Measurements from ENCODE around the gene RAPSN.

The RAPSN gene

DNA sequence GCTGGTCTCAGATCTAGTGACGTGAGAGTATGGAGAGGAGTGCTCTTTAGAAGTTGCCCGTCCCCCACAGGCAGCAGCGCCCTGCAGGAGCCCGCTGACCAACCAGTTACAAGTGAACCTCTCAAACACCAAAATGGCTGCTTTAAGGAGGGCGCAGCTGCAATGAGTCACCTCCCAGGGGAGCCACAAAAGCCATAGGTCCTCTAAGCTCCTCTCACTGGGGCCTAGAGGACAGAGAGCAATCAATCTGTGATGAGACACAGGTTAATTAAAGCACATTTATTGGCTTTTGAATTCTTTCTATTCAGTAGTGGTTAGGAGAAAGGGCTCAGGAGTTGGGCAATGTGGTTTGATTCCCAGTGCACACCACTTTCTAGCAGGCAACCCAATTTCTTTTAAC is 15.5 kb upstream of the RAPSN start:
- peak; percentile 20 for DNase-seq (ENCODE audit: low read depth)

DNA sequence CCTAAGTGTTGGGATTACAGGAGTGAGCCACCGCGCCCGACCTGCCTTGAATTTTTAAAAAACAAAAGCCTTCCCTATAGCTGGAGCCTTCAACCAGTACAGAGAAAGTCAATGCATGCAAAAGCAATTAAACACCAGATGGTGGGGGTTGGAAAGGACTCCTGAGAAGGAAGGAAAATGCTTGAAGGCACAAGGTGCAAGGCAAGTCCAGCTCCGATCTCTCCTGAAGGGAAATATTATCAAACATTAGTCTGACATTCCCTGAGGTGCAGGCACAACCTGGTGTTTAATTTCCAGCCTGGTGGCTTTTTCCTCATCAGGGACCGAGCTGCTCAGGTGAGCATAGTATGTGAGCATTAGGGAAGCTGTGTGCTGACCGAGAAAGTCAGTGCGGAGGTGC is 12.9 kb upstream of the RAPSN start:
- DNase-seq (ENCODE audit: low read depth): no peak

DNA sequence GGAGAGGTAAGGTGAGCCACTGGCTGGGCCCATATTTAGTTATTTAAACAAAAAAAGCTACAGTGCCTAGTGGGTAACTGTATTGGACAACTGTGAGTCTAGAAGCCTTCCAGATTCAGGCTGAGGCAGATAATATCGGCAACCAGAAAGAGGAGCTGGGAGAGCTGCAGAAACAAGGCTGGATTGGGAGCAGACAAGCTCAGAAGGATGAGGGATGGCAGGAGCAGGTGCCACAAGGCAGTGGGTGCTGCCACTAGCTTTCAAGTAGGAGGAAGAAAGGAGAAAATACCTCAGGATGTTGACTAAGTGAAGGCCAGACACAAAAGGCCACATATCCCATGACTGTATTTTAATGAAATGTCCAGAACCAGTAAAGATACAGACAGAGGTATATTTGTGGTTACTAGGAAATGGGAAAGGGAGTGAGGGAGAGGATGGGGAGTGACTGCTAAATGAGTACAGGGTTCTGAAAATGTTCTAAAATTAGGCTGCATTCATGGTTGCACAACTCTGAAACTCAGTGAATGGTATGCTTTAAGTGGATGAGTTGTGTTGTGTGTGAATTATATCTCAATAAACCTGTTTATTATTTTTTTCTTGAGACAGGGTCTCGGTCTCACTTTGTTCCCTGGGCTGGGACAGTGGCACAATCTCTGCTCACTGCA is 11.8 kb upstream of the RAPSN start:
- DNase-seq (ENCODE audit: low read depth): no peak

DNA sequence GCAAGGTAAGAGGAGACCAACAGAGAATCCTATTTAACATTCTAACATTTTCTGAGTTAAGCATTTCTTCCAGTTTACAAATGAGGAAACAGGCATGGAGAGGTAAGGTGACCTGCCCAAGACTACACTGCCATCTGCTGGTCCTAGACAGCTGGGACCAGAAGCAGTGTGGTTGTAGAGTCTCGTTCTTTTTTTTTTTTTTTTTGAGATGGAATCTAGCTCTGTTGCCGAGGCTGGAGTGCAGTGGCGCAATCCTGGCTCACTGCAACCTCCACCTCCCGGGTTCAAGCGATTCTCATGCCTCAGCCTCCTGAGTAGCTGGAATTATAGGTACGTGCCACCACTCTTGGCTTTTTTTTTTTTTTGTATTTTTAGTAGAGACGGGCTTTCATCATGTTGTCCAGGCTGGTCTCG is 5.3 kb upstream of the RAPSN start:
- peak; percentile 75 for DNase-seq (ENCODE audit: low read depth)

DNA sequence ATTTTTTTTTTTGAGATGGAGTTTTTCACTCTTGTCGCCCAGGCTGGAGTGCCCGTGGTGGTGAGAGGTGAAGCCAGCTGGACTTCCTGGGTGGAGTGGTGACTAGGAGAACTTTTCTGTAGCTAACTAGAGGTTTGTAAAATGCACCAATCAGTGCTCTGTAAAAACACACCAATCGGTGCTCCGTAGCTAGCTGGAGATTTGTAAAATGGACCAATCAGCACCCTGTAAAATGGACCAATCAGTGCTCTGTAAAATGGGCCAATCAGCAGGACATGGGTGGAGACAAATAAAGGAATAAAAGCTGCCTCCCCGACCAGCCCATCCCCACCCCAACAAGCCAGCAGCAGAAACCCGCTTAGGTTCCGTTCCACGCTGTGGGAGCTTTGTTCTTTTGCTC is 4.4 kb upstream of the RAPSN start:
- no peak for DNase-seq (ENCODE audit: low read depth)

- no peak for DNase-seq (ENCODE audit: low read depth)
Observed at GRCh38 chr11:47451990-47452389, 3.1 kb upstream of the RAPSN start.

DNA sequence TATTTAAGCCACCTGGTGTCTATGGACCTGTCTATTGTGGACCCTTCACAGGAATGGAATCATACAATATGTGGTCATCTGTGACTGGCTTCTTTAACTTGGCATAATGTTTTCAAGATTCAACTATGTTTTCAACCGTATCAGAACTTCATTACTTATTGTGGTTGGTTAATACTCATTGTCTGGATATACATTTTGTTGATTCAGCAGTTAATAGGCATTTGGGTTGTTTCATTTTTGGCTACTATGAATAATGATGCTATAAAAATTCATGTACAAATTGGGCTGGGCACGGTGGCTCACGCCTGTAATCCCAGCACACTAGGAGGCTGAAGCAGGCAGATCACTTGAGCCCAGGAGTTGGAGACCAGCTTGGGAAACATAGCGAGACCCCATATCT is 2.5 kb upstream of the RAPSN start:
- DNase-seq (ENCODE audit: low read depth): no peak

GRCh38 chr11:47449541-47449940 is 605 bp upstream of the RAPSN start:
- no peak for DNase-seq (ENCODE audit: low read depth)

DNA sequence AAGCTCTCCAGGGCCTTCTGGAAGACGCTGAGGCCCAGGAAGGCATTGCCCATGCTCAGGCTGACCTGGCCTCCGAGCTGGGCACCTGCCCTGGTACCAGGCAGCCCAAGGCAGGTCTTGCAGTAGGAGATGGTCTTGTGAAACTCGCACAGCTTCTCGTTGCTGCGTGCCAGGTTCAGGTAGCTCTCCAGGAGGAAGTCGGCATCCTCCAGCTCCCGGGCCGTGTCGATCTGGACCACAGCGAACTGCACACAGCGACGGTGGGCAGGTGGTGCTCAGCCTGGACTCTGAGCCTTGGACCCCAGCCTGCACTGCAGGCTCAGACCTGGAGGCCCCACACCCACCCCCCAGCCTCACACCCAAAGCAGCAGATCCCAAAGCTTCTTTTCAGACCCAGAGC is 1.0 kb downstream of the RAPSN start:
- no peak for DNase-seq (ENCODE audit: low read depth)

DNA sequence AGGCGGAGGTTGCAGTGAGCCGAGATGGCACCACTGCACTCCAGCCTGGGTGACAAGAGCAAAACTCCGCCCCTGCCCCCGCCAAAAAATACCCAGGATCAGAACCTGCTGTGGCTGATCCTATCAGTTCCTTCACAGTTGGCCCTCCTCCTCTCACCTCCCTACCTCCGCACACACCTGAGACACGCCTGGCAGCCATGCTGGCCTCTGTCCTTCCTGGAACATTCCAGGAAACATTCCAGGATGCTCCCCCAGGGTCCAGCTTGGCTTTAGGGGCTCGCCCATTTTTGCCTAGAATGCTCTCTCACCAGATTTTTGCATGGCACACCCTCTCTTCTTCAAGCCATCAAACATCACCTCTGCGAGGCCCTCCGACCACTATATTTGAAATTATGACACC is 2.1 kb downstream of the RAPSN start:
- no peak for DNase-seq (ENCODE audit: low read depth)

GRCh38 chr11:47445840-47446239 is 3.1 kb downstream of the RAPSN start:
- no peak for DNase-seq (ENCODE audit: low read depth)

DNA sequence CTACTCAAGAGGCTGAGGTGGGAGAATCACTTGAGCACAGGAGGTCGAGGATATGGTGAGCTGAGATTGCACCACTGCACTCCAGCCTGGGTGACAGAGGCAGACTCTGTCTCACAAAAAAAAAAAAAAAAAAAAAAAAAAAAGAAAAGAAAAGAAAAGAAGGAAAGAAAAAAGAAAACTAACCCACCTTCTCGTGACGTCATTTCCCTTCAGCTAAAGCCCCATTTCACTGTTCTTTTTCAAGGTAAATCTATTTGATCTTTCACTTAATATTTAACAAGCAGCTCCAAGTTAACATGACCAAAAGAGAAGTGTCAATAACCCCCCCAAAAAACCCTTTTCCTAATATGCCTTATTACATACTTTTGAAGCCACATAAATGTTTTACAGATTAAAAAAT is 5.1 kb downstream of the RAPSN start:
- no peak for DNase-seq (ENCODE audit: low read depth)

- DNase-seq (ENCODE audit: low read depth): no peak
Observed at GRCh38 chr11:47443028-47443700, 5.8 kb downstream of the RAPSN start.

- DNase-seq (ENCODE audit: low read depth): no peak
Observed at GRCh38 chr11:47442514-47442913, 6.4 kb downstream of the RAPSN start.

DNA sequence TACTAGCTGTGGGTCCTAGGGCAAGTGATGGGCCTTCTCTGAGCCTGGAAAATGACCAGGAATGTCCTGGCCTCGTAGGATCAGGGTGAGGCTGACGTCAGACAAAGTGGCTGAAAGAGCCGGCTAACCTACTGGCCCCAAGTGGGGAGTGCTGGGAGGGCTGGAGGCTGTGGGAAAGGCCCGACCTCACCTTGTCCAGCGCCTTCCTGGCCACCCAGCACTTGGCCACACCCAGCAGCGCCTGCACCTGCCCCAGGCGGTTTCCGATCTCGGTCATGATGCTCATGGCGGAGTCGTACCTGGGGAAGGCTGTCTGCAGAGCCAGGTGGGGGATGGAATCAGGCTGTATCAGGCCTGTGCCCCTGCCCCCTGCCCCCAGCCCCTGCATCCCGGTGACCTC is 7.5 kb downstream of the RAPSN start:
- DNase-seq (ENCODE audit: low read depth): no peak

DNA sequence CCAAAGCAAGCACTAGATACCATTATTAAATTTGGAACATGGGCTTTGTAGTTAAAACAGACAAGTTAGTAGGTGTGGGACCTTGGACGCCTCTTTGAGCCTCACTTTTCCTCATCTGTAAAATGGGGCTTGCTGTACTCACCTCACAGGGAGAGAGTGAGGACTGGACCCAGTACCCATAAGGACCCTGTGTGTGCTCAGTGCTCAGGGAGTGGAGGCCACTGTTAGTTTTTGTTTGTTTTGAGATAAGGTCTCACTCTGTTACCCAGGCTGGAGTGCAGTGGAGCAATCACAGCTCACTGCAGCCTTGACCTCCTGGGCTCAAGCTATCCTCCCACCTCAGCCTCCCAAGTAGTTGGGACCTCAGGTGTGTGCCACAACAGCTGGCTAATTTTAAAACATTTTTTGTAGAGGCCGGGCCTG is 8.9 kb downstream of the RAPSN start:
- DNase-seq (ENCODE audit: low read depth): no peak

DNA sequence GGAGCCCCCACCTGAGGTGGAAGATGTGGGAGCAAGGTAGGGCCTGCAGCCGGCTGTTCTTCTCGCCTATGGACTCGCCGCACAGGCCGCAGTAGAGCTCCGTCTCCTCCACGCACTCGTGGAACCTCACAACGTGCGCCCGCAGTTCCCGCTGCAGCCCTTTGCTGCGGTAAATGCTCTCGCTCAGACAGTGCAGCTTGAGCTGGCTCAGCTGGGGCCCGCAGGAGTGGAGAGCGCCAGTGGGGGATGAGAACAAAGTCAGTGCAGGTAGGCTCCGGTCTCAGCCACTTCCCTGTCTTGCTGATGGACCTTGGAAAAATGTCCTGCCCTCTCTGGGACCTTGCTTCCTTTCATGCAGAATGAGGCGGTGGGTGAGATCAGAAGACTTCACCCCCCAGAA is 10.2 kb downstream of the RAPSN start:
- no peak for DNase-seq (ENCODE audit: low read depth)

GRCh38 chr11:47437746-47438418 is 11.1 kb downstream of the RAPSN start:
- DNase-seq (ENCODE audit: low read depth): no peak

DNA sequence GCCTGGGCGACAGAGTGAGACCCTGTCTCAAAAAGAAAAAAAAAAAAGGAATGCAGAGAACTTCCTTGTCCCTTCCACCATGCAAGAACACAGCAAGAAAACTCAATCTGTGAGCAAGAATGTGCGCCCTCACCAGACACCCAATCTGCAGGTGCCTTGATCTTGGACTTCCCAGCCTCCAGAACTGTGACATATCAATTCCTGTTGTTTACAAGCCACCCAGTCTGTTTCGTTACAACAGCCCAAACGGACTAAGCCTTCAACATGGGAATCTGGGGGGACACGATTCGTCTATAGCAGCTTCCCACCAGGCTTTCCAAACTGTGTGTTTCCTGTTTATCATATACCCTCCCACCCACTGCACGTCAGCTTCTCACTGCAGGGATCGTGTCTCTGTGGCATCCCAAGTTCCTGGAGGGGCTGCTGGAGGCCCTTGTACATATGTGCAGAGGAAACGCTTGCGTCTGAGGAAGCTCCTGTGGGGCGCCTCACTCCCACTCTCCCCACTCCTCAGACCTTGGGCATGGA is 11.7 kb downstream of the RAPSN start:
- no peak for DNase-seq (ENCODE audit: low read depth)

DNA sequence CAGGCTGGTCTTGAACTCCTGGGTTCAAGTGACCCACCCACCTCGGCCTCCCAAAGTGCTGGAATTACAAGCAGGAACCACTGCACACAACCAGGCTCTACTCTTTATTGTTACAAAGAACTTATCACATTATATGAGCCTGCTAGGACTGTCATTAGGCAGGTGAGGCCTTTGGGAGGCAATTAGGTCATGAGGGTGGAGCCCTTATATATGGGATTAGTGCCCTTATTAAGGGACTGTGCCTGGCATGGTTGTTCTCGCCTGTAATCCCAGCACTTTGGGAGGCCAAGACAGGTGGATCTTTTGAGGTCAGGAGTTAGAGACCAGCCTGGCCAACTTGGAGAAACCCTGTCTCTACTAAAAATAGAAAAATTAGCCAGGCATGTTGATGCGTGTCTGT is 12.2 kb downstream of the RAPSN start:
- DNase-seq (ENCODE audit: low read depth): no peak

DNA sequence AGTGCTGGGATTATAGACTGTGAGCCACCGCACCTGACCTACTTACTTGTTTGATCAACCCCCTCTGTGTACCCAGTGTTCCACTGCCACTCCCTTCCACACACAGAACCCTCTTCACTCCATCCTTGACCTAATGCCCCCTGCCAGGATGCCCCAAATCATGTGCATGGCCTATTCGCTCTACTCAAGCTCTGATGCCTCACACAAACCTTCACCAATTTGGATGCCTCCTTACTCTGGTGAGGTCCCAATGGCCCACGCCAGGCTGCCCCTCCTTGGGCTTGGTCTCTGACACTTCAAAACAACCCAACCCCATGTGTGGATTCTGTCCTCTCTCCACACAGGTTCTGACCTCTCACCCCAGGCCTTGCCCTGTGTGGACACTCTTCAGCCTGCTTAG is 13.2 kb downstream of the RAPSN start:
- no peak for DNase-seq (ENCODE audit: low read depth)

DNA sequence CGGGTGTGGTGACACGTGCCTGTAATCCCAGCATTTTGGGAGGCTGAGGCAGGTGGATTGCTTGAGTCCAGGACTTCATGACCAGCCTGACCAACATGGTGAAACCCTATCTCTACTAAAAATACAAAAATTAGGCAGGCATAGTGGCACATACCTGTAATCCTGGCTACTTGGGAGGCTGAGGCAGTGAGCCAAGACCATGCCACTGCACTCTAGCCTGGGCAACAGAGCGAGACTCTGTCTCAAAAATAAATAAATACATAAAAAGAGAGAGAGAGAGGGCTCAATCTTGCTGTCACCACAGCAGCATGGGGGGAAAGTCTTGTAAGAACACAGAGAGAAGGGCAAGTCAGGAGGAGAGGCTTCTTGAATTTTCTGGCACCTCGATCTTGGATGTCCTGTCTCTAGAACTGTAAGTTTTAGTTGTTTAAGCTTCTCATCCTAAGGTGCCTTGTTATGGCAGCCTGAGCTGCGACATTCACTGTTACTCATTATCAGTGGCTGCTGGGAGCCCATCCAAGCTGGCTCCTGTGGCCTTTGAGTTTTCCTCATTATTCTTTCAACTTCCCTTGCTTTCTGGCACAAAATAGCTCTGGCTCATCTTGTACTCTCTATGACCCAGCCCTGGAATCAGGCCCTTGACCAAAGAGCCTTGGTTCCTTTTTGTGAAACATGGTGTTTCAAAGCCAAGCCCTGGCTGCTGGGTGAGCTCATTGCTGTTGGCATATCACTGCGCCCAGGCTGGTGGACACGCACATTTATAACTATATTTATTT is 14.7 kb downstream of the RAPSN start:
- peak; percentile 94 for DNase-seq (ENCODE audit: low read depth)

DNA sequence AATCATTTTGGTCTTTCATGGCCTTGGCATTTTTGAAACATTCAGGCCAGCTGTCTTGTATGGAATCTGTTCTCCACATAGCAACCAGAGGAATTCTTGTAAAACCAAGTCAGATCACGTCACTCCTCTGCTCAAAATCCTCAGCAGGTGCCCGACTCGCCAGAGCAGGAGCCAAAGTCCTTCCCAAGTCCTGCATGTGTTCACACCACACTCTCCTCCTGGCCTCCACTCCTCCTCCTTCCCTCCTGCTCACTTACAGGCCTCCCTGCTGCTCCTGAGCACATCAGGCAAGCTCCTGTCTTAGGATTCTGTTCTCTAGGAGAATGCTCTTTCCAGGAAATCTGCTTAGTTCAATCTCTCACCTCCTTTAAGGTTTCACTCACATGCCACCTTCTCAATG is 15.8 kb downstream of the RAPSN start:
- DNase-seq (ENCODE audit: low read depth): no peak

Measured in stromal cell of bone marrow (primary cell).